HL-60 (cell line): ENCODE data around the gene SERPINB12.

ENCODE experiments used
- DNase-seq, 2 experiments: peaks; one replicate each; pipeline ENCODE4 v3.0.0-alpha.2; 2010 to 2020; ENCODE audit warnings: low read depth in 1 of 2, low spot score in 1 of 2
- H3K27ac ChIP-seq: fragments of 250-450 bp; sonication (Bioruptor Pico); replicated peaks from 2 replicates; pipeline ENCODE4 v1.5.1; 2020; ENCODE audit warnings: mild to moderate bottlenecking, moderate library complexity
- H3K27me3 ChIP-seq: fragments of 250-450 bp; sonication (Bioruptor Pico); 2 replicates; pipeline ENCODE4 v1.5.1; 2021; ENCODE audit warnings: mild to moderate bottlenecking, moderate library complexity; ENCODE audit not compliant: insufficient read depth, poor library complexity, severe bottlenecking
- H3K4me3 ChIP-seq: replicated peaks from 2 replicates; pipeline ENCODE4 v1.5.1; 2011; ENCODE audit warnings: mild to moderate bottlenecking, control low read depth, low read length; ENCODE audit not compliant: insufficient read depth
- GABPA ChIP-seq: IDR thresholded peaks from 2 replicates; pipeline ENCODE4 v1.6.1; 2012; ENCODE audit warnings: low read depth
- POLR2AphosphoS5 ChIP-seq: IDR thresholded peaks from 2 replicates; pipeline ENCODE4 v1.6.1; 2012; ENCODE audit warnings: low read depth
- SPI1 ChIP-seq: IDR thresholded peaks from 2 replicates; pipeline ENCODE4 v1.6.1; 2012; ENCODE audit warnings: low read depth, mild to moderate bottlenecking, borderline replicate concordance
- TF ChIP-seq, protein P1 (sequence below): IDR thresholded peaks from 2 replicates; pipeline ENCODE4 v1.6.1; 2012; ENCODE audit warnings: low read depth; ENCODE audit not compliant: insufficient replicate concordance
- TF ChIP-seq, protein P2 (sequence below): IDR thresholded peaks from one replicate; pipeline ENCODE4 v1.5.1; 2011; ENCODE audit warnings: low read length, control low read depth, inconsistent platforms; ENCODE audit not compliant: insufficient read depth

Gene SERPINB12

GRCh38 chr18:63551769-63552168, 9.6 kb downstream of the SERPINB12 start:
- H3K4me3 ChIP-seq = no peak overlapping the region
- no peak overlapping the region for H3K27ac ChIP-seq
- no peak for DNase-seq
- no peaks in the 10 kb centered on the region for H3K27me3 ChIP-seq
- TF ChIP-seq, protein P1, sequence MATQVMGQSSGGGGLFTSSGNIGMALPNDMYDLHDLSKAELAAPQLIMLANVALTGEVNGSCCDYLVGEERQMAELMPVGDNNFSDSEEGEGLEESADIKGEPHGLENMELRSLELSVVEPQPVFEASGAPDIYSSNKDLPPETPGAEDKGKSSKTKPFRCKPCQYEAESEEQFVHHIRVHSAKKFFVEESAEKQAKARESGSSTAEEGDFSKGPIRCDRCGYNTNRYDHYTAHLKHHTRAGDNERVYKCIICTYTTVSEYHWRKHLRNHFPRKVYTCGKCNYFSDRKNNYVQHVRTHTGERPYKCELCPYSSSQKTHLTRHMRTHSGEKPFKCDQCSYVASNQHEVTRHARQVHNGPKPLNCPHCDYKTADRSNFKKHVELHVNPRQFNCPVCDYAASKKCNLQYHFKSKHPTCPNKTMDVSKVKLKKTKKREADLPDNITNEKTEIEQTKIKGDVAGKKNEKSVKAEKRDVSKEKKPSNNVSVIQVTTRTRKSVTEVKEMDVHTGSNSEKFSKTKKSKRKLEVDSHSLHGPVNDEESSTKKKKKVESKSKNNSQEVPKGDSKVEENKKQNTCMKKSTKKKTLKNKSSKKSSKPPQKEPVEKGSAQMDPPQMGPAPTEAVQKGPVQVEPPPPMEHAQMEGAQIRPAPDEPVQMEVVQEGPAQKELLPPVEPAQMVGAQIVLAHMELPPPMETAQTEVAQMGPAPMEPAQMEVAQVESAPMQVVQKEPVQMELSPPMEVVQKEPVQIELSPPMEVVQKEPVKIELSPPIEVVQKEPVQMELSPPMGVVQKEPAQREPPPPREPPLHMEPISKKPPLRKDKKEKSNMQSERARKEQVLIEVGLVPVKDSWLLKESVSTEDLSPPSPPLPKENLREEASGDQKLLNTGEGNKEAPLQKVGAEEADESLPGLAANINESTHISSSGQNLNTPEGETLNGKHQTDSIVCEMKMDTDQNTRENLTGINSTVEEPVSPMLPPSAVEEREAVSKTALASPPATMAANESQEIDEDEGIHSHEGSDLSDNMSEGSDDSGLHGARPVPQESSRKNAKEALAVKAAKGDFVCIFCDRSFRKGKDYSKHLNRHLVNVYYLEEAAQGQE = no peak
- TF ChIP-seq, protein P2, sequence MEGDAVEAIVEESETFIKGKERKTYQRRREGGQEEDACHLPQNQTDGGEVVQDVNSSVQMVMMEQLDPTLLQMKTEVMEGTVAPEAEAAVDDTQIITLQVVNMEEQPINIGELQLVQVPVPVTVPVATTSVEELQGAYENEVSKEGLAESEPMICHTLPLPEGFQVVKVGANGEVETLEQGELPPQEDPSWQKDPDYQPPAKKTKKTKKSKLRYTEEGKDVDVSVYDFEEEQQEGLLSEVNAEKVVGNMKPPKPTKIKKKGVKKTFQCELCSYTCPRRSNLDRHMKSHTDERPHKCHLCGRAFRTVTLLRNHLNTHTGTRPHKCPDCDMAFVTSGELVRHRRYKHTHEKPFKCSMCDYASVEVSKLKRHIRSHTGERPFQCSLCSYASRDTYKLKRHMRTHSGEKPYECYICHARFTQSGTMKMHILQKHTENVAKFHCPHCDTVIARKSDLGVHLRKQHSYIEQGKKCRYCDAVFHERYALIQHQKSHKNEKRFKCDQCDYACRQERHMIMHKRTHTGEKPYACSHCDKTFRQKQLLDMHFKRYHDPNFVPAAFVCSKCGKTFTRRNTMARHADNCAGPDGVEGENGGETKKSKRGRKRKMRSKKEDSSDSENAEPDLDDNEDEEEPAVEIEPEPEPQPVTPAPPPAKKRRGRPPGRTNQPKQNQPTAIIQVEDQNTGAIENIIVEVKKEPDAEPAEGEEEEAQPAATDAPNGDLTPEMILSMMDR = no peak
- TF ChIP-seq SPI1 (no peak), GABPA (no peak), POLR2AphosphoS5 (no peak)

DNA sequence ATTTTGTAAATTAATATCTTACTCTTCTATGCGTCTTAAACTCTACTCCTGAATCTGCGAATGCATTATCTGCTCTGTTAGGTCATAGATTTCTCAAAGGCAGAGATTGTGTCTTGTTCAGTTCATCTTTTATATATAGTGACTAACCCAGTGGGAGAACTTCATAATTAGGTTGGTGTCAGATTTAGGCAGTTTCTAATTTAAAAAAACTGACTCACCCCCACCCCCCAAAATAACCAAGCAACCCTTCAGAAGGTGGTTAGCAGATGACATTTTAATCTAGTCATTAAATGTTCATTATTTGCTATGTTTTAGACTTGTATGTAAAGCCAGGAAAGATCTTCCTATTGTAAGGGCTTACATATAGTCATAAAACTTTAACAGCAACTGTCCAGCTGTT, 10.4 kb downstream of the SERPINB12 start:
- TF ChIP-seq POLR2AphosphoS5 (no peak), SPI1 (no peak), GABPA (no peak)
- TF ChIP-seq, protein P1 = no peak
- TF ChIP-seq, protein P2 = no peak
- Histone ChIP-seq H3K27me3 (no peaks in the 10 kb centered on the region), H3K27ac (peak overlapping the region; percentile 22), H3K4me3 (no peak overlapping the region)
- no peak for DNase-seq

GRCh38 chr18:63553081-63553480, 10.9 kb downstream of the SERPINB12 start:
- Histone ChIP-seq H3K27ac (peak overlapping the region; percentile 22), H3K27me3 (no peaks in the 10 kb centered on the region), H3K4me3 (no peak overlapping the region)
- peak; percentile 70 to 81 for DNase-seq
- TF ChIP-seq SPI1 = peak; percentile 90
- TF ChIP-seq, protein P1 = no peak
- 0 out of 2 replicates have a peak, but pooled peaks have one; percentile 30 for TF ChIP-seq POLR2AphosphoS5
- TF ChIP-seq, protein P2 = no peak
- TF ChIP-seq GABPA = no peak
